Type B pancreatic cell (in vitro differentiated cells): ENCODE results near the gene ACP6. TPM values are rescaled to one million over a fixed set of nuclear protein-coding genes. Genes with fewer than 3 reads are reported as not detected.
A peak's percentile ranks its signal among the peaks of the same experiment; 100 is the strongest.

Experiments
- DNase-seq: peaks from one replicate; pipeline ENCODE4 v3.0.0; 2021; ENCODE audit warnings: mixed read lengths; ENCODE audit not compliant: unreplicated experiment; ENCODE audit errors: extremely low spot score
- H3K27ac Mint-ChIP-seq: 2 replicates; pipeline ENCODE4 v1.8.0; 2021; ENCODE audit warnings: mild to moderate bottlenecking, mixed read lengths
- H3K27me3 Mint-ChIP-seq: 2 replicates; pipeline ENCODE4 v1.8.0; 2021; ENCODE audit warnings: mixed read lengths
- H3K36me3 Mint-ChIP-seq: 2 replicates; pipeline ENCODE4 v1.8.0; 2021; ENCODE audit warnings: mixed read lengths
- H3K4me1 Mint-ChIP-seq: one replicate; pipeline ENCODE4 v1.8.0; 2021; ENCODE audit warnings: mixed read lengths; ENCODE audit not compliant: unreplicated experiment
- H3K4me3 Mint-ChIP-seq: 2 replicates; pipeline ENCODE4 v1.8.0; 2021; ENCODE audit warnings: mild to moderate bottlenecking, mixed read lengths
- H3K9me3 Mint-ChIP-seq: 2 replicates; pipeline ENCODE4 v1.8.0; 2021; ENCODE audit warnings: mixed read lengths
- total RNA-seq: library from RNA; stranded (reverse); gene quantifications from 2 replicates; pipeline ENCODE4 v1.2.1, GENCODE V29; 2021; ENCODE audit warnings: low replicate concordance
- TF ChIP-seq, protein P1 (sequence below): fragments of 200-600 bp; sonication (generic); conservative IDR thresholded peaks from 2 replicates; pipeline ENCODE4 v1.5.0; 2021; ENCODE audit warnings: antibody characterized with exemption, mild to moderate bottlenecking

ACP6 gene
- total RNA-seq, 1 donor from 2014 or later = 28.8 TPM

DNA sequence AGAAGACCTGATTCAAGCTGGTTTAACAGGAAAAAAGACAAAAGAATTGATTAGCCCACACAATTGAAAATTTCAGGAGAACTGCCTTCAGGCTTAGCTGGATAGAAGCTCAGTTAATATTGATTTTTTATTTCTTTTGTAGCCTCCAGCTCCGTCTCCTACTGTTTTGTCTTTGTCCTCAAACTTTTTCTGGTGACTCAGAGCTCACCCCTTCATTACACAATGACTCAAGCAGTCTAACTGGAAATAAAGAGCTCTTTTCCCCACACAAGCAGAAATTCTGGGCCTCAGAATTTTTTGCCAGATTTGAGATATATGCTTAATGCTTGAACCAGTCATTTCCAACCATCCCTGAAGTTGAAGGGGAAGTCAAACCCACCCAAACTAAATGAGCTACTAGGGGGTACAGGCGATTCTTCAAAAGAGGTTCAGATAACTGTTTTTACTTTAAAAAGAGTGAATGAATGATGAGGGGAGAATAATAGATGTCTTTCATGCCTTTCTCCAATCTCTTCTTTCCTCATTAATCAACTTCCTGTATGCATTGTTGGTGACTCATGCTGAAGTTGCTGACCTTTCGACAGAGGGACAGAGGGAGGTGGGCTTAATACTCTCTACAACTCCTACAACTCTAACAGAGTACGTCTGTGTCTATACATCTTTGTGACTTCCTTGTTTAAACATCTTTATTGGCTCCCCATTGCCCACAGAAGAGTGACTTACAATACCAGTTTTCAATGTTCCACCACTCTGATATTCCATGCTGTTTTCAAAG, 6.2 kb upstream of the ACP6 start:
- H3K27me3 Mint-ChIP-seq = peaks cover 3% of the 10 kb centered on the region

GRCh38 chr1:147673816-147674215, 3.5 kb upstream of the ACP6 start:
- Mint-ChIP-seq H3K4me1 (peaks cover 24% of the 10 kb centered on the region), H3K27ac (no peak overlapping the region), H3K27me3 (peaks cover 3% of the 10 kb centered on the region), H3K36me3 (no peaks in the 10 kb centered on the region), H3K9me3 (no peaks in the 10 kb centered on the region), H3K4me3 (no peak overlapping the region)
- TF ChIP-seq, protein P1, sequence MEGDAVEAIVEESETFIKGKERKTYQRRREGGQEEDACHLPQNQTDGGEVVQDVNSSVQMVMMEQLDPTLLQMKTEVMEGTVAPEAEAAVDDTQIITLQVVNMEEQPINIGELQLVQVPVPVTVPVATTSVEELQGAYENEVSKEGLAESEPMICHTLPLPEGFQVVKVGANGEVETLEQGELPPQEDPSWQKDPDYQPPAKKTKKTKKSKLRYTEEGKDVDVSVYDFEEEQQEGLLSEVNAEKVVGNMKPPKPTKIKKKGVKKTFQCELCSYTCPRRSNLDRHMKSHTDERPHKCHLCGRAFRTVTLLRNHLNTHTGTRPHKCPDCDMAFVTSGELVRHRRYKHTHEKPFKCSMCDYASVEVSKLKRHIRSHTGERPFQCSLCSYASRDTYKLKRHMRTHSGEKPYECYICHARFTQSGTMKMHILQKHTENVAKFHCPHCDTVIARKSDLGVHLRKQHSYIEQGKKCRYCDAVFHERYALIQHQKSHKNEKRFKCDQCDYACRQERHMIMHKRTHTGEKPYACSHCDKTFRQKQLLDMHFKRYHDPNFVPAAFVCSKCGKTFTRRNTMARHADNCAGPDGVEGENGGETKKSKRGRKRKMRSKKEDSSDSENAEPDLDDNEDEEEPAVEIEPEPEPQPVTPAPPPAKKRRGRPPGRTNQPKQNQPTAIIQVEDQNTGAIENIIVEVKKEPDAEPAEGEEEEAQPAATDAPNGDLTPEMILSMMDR = no peak
- DNase-seq = no peak

More for the DNA sequence above, 6.2 kb upstream of the ACP6 start:
- Mint-ChIP-seq H3K4me3 (no peak overlapping the region), H3K27ac (peak overlapping the region; percentile 3), H3K4me1 (peaks cover 18% of the 10 kb centered on the region), H3K36me3 (no peaks in the 10 kb centered on the region), H3K9me3 (no peaks in the 10 kb centered on the region)
- TF ChIP-seq, protein P1 = no peak
- DNase-seq = no peak

GRCh38 chr1:147673406-147673805, 3.1 kb upstream of the ACP6 start:
- no peak overlapping the region for H3K4me3 Mint-ChIP-seq
- no peak for DNase-seq
- peaks cover 28% of the 10 kb centered on the region for H3K4me1 Mint-ChIP-seq
- peaks cover 3% of the 10 kb centered on the region for H3K27me3 Mint-ChIP-seq
- no peaks in the 10 kb centered on the region for H3K36me3 Mint-ChIP-seq
- TF ChIP-seq, protein P1 = no peak
- H3K27ac Mint-ChIP-seq = no peak overlapping the region
- no peaks in the 10 kb centered on the region for H3K9me3 Mint-ChIP-seq

GRCh38 chr1:147669469-147670318, 630 bp downstream of the ACP6 start:
- peaks cover 14% of the 10 kb centered on the region for H3K4me1 Mint-ChIP-seq
- H3K4me3 Mint-ChIP-seq = peak overlapping the region; percentile 94
- DNase-seq = peak; percentile 76
- peaks cover 3% of the 10 kb centered on the region for H3K27me3 Mint-ChIP-seq
- peaks cover 3% of the 10 kb centered on the region for H3K36me3 Mint-ChIP-seq
- TF ChIP-seq, protein P1 = no peak
- H3K27ac Mint-ChIP-seq = peak overlapping the region; percentile 94
- no peaks in the 10 kb centered on the region for H3K9me3 Mint-ChIP-seq

GRCh38 chr1:147665521-147665920, 4.8 kb downstream of the ACP6 start:
- peaks cover 15% of the 10 kb centered on the region for H3K9me3 Mint-ChIP-seq
- TF ChIP-seq, protein P1 = peak; percentile 64
- peaks cover 16% of the 10 kb centered on the region for H3K4me1 Mint-ChIP-seq
- H3K27me3 Mint-ChIP-seq = no peaks in the 10 kb centered on the region
- H3K36me3 Mint-ChIP-seq = peaks cover 27% of the 10 kb centered on the region
- H3K27ac Mint-ChIP-seq = no peak overlapping the region
- DNase-seq = no peak
- H3K4me3 Mint-ChIP-seq = no peak overlapping the region
